Measurements from ENCODE around the gene SMC2.
A peak's percentile ranks its signal among the peaks of the same experiment; 100 is the strongest.

The SMC2 gene

GRCh38 chr9:104094534-104095015 is 466 bp downstream of the SMC2 start:
- peak overlapping the region; percentile 72 for H3K4me3 ChIP-seq (ENCODE audit: low read depth, low read length)
- no peak for DNase-seq (ENCODE audit: low read depth)

DNA sequence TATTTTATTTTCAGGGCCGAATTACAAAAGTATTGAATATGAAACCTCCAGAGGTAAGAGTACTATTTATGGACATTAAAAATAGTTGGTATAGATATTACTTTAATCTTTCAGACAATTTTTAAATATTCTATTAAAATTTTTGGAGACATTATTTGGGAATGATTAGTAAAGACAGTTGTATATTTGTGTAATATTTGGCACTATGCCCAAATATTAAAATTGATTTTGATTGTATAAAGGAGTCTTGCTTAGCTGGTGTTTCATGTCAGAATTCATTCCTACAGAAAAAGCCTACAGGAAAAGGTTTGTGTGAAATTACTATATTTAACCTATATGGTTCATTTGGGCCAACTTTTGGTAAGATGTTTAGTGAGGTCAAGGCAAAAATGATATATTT is 5.5 kb downstream of the SMC2 start:
- no peak for DNase-seq (ENCODE audit: low read depth)
- H3K4me3 ChIP-seq (ENCODE audit: low read depth, low read length): no peak overlapping the region

GRCh38 chr9:104104360-104104759 is 10.3 kb downstream of the SMC2 start:
- no peak for DNase-seq (ENCODE audit: low read depth)
- H3K4me3 ChIP-seq (ENCODE audit: low read depth, low read length): no peak overlapping the region

- no peak overlapping the region for H3K4me3 ChIP-seq (ENCODE audit: low read depth, low read length)
- no peak for DNase-seq (ENCODE audit: low read depth)
Observed at GRCh38 chr9:104107799-104108198, 13.7 kb downstream of the SMC2 start.

GRCh38 chr9:104108315-104108714 is 14.2 kb downstream of the SMC2 start:
- no peak for DNase-seq (ENCODE audit: low read depth)
- H3K4me3 ChIP-seq (ENCODE audit: low read depth, low read length): no peak overlapping the region

DNA sequence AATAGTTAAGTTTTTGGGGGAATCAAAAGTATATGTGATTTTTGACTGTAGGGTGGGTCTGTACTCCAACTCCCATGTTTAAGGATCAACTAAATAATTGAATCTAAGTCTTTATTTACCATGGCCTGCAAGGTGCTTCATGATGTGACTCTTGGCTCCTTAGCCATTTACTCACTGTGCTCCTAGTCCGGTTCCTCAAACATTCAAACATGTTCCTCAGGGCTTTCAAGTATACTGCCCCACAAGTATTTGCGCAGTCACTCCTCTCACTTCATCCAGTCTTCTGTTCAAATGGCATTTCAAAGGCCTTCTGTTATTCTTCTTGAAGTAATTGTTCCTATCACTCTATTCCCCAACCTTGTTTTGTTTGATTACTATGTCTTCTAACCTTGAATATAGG is 16.4 kb downstream of the SMC2 start:
- no peak overlapping the region for H3K4me3 ChIP-seq (ENCODE audit: low read depth, low read length)
- DNase-seq (ENCODE audit: low read depth): no peak

DNA sequence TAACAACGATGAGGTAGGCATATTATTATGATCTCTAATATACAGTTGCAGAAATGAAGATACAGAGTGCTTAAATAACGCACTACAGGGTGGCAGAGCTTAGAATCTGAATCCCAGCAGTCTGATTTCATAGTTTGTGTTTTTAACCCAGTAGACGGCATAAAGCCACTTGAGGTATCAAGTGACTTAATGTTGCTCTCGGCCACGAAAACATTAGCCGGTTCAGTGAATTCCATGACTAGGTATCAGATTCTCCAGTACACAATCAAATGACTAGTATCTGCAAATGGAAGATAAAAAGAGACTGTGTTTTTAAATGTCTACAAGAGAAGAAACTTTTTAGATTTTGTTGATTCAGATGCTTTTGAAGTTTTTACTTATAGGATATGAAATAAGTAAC is 24.8 kb downstream of the SMC2 start:
- DNase-seq (ENCODE audit: low read depth): no peak
- no peak overlapping the region for H3K4me3 ChIP-seq (ENCODE audit: low read depth, low read length)

GRCh38 chr9:104121022-104121421 is 26.9 kb downstream of the SMC2 start:
- H3K4me3 ChIP-seq (ENCODE audit: low read depth, low read length): no peak overlapping the region
- no peak for DNase-seq (ENCODE audit: low read depth)

GRCh38 chr9:104138243-104138868 is 44.2 kb downstream of the SMC2 start:
- no peak overlapping the region for H3K4me3 ChIP-seq (ENCODE audit: low read depth, low read length)
- DNase-seq (ENCODE audit: low read depth): no peak

DNA sequence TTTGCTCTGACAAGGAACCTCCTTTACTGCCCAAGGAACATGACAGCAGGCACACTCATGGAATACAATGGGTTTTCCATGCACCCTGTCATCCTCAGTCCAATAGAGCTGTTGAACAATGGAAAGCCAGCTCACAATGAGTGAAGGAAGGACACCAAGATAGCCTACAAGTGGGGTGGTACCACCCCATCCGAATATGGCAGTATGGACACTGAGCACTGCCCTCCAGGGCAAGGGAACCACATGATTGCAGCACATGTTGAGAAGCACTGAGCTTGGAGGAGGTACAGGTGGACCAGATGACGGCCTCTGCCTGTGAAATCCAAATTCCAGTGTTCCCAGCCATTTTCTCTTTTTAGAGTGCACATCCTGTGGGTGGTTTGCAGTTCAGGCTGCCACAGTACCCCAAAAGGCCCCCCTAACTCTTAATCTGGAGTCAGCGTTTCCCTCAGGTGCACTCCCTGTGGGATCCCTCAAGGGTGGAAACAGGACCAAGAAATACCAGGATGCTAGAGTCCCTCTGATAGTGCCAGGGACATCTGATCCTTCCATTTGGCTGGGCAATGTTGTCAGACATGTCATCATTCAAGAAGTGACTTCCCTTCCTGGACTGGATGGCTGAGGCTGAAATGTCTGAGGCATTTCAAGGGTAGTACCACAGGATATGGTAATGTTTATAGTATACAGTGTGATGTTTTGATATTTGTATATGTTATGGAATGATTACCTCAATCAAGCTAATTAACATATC is 48.9 kb downstream of the SMC2 start:
- DNase-seq (ENCODE audit: low read depth): no peak
- no peak overlapping the region for H3K4me3 ChIP-seq (ENCODE audit: low read depth, low read length)

GRCh38 chr9:104143550-104143910 is 49.4 kb downstream of the SMC2 start:
- DNase-seq (ENCODE audit: low read depth): no peak
- no peak overlapping the region for H3K4me3 ChIP-seq (ENCODE audit: low read depth, low read length)

DNA sequence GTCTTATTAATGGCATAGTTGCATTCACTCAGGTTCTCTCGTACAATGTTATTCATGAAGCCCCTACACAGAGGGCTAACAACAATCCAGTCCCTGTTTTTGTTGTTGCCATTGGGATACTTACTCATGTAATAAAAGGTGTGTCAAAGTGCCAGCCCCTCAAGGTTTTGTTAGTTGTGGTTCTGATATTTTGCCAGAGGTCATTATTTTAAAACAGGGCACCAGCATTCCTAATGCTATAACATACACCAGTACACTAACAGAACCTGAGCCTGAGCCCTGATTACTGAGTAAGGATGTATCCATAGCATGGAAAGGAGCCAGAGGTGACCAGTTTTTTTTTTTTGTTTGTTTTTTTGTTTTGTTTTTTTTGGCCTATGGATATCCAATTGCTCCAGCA is 50.2 kb downstream of the SMC2 start:
- DNase-seq (ENCODE audit: low read depth): no peak
- H3K4me3 ChIP-seq (ENCODE audit: low read depth, low read length): no peak overlapping the region

- no peak for DNase-seq (ENCODE audit: low read depth)
- no peak overlapping the region for H3K4me3 ChIP-seq (ENCODE audit: low read depth, low read length)
Observed at GRCh38 chr9:104173067-104173466, 79.0 kb downstream of the SMC2 start.

- DNase-seq (ENCODE audit: low read depth): no peak
- H3K4me3 ChIP-seq (ENCODE audit: low read depth, low read length): no peak overlapping the region
Observed at GRCh38 chr9:104177003-104177611, 83.0 kb downstream of the SMC2 start.

- H3K4me3 ChIP-seq (ENCODE audit: low read depth, low read length): no peak overlapping the region
- DNase-seq (ENCODE audit: low read depth): no peak
Observed at GRCh38 chr9:104177676-104178075, 83.6 kb downstream of the SMC2 start.
